NCI-H1694 treated with DMSO at 0.1 percent for 48 hours (cell line): ENCODE results near the gene FAM169A.
A peak's percentile ranks its signal among the peaks of the same experiment; 100 is the strongest.
"Not testable (repeated sequence)": the region's sequence is repeated elsewhere in the genome, so short reads cannot be mapped to it uniquely, and the experiment has no call there.

Experiments used
- DNase-seq: peaks from one replicate; lab custom pipeline; 2025; lab: John Stamatoyannopoulos, UW

Gene FAM169A

GRCh38 chr5:74798977-74799911 lies 66.9 kb downstream of the FAM169A start:
- DNase-seq, result no peak

- DNase-seq, result not testable (repeated sequence)
Measured at GRCh38 chr5:74791669-74792068, 74.5 kb downstream of the FAM169A start.

- DNase-seq, result no peak
Measured at GRCh38 chr5:74787424-74787823, 78.8 kb downstream of the FAM169A start.

GRCh38 chr5:74786851-74787250 lies 79.3 kb downstream of the FAM169A start:
- no peak for DNase-seq

DNA sequence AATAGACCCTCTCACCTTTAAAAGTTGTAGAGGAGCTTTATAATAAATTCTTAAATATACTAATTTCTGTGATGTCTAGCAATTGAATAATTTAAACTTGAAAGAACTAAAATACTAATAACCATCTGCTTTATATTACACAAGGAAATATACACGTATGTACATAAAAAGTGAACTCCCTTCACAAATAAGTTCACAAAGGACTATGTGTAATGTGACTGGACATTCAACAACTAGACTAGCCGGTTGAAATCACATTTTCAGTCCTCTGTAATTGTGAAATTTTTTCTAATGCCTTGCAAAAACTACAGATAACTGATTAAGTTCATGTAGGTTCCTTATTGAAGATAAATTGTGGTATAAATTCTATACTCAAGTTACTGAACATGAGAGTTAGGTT lies 87.6 kb downstream of the FAM169A start:
- DNase-seq, result no peak

- no peak for DNase-seq
Measured at GRCh38 chr5:74772359-74772758, 93.8 kb downstream of the FAM169A start.

GRCh38 chr5:74767579-74767913 lies 98.6 kb downstream of the FAM169A start:
- peak; percentile 20 for DNase-seq

DNA sequence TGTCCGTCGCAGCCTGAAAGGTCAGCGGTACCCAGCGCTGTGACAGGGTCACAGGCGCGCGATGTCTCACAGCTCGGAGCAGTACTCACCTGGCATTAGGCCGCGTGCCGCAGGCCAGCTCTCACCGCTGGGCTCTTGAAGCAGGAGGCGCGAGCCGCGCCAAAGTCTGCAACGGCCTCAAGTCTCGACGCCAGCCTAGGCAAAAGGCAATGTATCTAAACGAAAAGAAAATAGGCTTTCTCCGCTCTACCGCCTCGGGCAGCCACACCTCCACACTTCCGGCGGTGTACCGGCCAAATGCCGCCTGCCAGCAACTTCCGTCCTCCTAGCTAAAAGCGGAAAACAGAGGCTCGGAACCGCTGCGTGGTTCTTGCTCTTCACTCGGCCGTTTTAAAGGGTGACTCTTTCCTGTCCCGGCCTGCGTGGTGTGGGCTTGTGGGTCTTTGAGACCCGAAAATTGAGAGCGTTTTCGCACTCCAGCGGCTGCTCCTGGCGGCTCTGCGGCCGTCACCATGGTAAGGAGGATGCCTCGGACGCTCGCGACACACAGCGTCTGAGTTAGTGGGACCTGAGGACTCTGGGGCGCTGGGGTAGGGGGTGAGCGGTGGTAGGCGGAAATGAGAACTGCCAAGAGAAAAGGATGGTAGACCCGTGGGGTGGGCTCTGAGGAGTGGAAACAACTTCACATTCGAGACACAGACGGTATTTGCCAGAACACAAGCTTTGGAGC lies 99.2 kb downstream of the FAM169A start, which contains the start of the genes GFM2 and NSA2:
Gene GFM2 (minus strand): TSS at position 269 of the 730 bp plus-strand sequence. CDS start 3,375 bp downstream, outside the sequence.
Gene NSA2 (plus strand): TSS at position 401 of the 730 bp plus-strand sequence. CDS start 112 bp downstream, at position 513.
- peak; percentile 82 for DNase-seq

- peak; percentile 35 for DNase-seq
Measured at GRCh38 chr5:74766418-74766848, 99.8 kb downstream of the FAM169A start.

GRCh38 chr5:74765929-74766328 lies 100.3 kb downstream of the FAM169A start:
- DNase-seq, result no peak

GRCh38 chr5:74765201-74765600 lies 101.0 kb downstream of the FAM169A start:
- DNase-seq, result no peak

DNA sequence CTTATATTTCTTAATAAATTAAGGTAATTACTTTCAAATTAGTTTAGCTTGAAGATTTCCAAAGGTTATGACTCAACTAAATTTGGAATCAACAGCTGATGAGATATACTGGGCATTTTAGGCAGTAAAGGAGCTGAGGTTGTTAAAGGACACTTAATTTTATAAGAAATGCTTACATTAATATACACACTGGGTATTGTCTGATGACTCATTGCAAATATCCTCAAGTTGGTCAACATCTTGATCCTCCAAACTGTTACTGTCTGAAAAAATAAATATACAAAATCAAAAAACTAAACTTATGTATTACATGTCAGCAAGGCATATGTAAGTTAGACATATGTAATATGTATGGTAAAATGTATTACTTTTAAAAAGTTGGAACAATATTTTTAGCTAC lies 102.7 kb downstream of the FAM169A start:
- no peak for DNase-seq

- DNase-seq, result no peak
Measured at GRCh38 chr5:74762599-74762998, 103.6 kb downstream of the FAM169A start.

DNA sequence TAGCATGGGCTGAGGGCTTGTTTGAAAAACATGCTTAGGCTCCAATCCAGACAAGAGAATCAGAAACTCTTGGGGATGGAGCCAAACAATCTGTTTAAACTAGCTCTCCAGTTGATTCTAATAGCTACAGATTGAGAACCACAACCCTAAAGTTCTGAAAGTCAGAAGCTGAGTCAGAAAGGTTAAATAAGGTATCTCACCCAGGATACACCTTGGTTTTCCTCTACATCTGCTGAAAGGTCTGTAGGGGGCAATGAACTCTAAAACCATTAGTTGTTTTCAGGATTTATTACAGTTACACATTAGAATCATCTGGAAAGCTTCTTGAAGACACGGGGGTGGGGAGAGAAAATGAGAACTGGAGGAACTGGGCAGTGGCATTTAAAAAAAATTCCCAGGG lies 104.9 kb downstream of the FAM169A start:
- DNase-seq, result no peak

DNA sequence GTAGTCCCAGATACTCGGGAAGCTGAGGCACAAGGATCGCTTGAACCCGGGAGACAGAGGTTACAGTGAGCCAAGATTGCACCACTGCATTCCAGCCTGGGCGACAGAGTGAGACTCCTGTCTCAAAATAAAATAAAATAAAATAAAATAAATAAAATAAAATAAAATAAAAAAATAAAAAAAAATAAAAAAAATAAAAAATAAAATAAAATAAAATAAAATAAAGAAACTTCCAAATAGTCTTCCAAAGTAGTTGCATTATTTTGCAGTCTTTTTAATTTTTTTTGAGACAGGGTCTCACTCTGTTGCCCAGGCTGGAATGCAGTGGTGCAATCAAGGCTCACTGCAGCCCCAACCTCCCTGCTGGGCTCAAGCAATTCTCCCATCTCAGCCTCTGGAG lies 117.4 kb downstream of the FAM169A start:
- not testable (repeated sequence) for DNase-seq

DNA sequence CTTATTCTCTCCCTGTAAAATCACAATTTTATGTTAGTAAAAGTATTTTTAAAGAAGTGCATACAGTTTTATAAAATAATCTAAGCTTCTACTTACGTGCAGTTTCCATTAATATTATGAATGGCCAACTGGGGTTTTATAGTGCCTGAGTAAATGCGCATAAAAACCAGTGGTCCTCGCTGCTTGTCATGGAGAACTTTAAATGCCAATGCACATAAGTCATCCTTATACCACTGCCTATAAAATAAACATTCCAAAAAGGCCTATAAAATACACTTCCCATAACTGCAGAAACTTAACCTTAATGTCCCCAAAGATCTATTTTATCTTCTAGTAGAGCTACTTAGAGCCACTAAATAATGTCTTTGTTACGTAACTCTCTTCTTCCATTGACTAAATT lies 127.8 kb downstream of the FAM169A start:
- DNase-seq, result no peak

GRCh38 chr5:74736759-74737158 lies 129.4 kb downstream of the FAM169A start:
- DNase-seq, result no peak
